ENCODE data around the gene PBXIP1. TPM values are rescaled to one million over a fixed set of nuclear protein-coding genes. Genes with fewer than 3 reads are reported as not detected.
"Not testable (repeated sequence)": the region's sequence is repeated elsewhere in the genome, so short reads cannot be mapped to it uniquely, and the experiment has no call there.

PBXIP1 gene
- total RNA-seq, 4 donors from 2014 or later = 52.5 to 120 (median 97.9) TPM

- H3K36me3 ChIP-seq = peaks cover 0 to 15% (median 0%) of the 10 kb centered on the region in 3 donors
- H3K27ac ChIP-seq = no peak overlapping the region
- peaks cover 0 to 36% (median 13%) of the 10 kb centered on the region in 4 donors for H3K4me1 ChIP-seq
- H3K4me3 ChIP-seq = no peak overlapping the region
- no peak for DNase-seq (ENCODE audit: low spot score in 2 of 2)
- no peaks in the 10 kb centered on the region for H3K9me3 ChIP-seq
- WGBS, 2 donors = 78 to 84% methylated on average over 15 of the region's 15 CpGs
- H3K27me3 ChIP-seq = no peaks in the 10 kb centered on the region
- TF ChIP-seq EP300 (IDR thresholded peaks at IDR 0.05) (no peak), POLR2A (IDR thresholded peaks at IDR 0.05) (no peak)
- TF ChIP-seq, protein P1, sequence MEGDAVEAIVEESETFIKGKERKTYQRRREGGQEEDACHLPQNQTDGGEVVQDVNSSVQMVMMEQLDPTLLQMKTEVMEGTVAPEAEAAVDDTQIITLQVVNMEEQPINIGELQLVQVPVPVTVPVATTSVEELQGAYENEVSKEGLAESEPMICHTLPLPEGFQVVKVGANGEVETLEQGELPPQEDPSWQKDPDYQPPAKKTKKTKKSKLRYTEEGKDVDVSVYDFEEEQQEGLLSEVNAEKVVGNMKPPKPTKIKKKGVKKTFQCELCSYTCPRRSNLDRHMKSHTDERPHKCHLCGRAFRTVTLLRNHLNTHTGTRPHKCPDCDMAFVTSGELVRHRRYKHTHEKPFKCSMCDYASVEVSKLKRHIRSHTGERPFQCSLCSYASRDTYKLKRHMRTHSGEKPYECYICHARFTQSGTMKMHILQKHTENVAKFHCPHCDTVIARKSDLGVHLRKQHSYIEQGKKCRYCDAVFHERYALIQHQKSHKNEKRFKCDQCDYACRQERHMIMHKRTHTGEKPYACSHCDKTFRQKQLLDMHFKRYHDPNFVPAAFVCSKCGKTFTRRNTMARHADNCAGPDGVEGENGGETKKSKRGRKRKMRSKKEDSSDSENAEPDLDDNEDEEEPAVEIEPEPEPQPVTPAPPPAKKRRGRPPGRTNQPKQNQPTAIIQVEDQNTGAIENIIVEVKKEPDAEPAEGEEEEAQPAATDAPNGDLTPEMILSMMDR (IDR thresholded peaks at IDR 0.05) = no peak
Observed at GRCh38 chr1:154996966-154997701, 41.2 kb upstream of the PBXIP1 start.

DNA sequence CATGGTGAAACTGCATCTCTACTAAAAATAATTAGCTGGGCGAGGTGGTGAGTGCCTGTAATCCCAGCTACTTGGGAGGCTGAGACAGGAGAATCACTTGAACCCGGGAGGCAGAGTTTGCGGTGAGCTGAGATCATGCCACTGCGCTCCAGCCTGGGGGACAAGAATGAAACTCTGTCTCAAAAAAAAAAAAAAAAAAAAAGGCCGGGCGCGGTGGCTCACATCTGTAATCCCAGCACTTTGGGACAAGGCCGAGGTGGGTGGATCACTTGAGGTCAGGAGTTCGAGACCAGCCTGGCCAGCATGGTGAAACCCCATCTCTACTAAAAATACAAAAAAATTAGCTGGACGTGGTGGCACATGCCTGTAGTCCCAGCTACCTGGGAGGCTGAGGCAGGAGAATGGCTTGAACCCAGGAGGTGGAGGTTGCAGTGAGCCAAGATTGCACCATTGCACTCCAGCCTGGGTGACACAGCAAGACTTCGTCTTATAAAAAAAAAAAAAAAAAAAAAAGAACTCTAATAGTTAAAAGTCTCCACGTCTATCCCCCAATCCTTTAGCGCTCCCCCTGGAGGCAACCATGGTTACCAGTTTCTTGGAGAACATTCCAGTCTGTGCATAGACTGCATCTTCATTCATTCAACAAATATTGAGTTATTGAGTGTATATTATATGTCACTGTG lies 39.5 kb upstream of the PBXIP1 start:
- WGBS, 2 donors = 54 to 59% methylated on average over 13 of the region's 13 CpGs
- not testable (repeated sequence) for H3K27ac ChIP-seq; DNase-seq (ENCODE audit: low spot score in 2 of 2); H3K4me3 ChIP-seq; H3K9me3 ChIP-seq; H3K27me3 ChIP-seq
- peaks cover 0 to 30% (median 0%) of the 10 kb centered on the region in 3 donors for H3K36me3 ChIP-seq
- H3K4me1 ChIP-seq = peaks cover 0 to 36% (median 13%) of the 10 kb centered on the region in 4 donors
- TF ChIP-seq, protein P1 (IDR thresholded peaks at IDR 0.05) = peak; percentile 11 to 41 (median 31)

GRCh38 chr1:154994591-154994990 lies 38.7 kb upstream of the PBXIP1 start:
- H3K27ac ChIP-seq = no peak overlapping the region
- peaks cover 0 to 38% (median 0%) of the 10 kb centered on the region in 3 donors for H3K36me3 ChIP-seq
- H3K4me3 ChIP-seq = no peak overlapping the region
- H3K27me3 ChIP-seq = no peaks in the 10 kb centered on the region
- H3K4me1 ChIP-seq = peaks cover 0 to 28% (median 7%) of the 10 kb centered on the region in 4 donors
- H3K9me3 ChIP-seq = no peaks in the 10 kb centered on the region
- no peak for DNase-seq (ENCODE audit: low spot score in 2 of 2)
- 65 to 79% methylated on average over 3 of the region's 3 CpGs for WGBS, 2 donors
- TF ChIP-seq, protein P1 (IDR thresholded peaks at IDR 0.05) = no peak
- TF ChIP-seq POLR2A (IDR thresholded peaks at IDR 0.05) (no peak), EP300 (IDR thresholded peaks at IDR 0.05) (no peak)

- 50 to 78% methylated on average over 1 of the region's 1 CpG for WGBS, 2 donors
- no peak overlapping the region for H3K27ac ChIP-seq
- H3K27me3 ChIP-seq = no peaks in the 10 kb centered on the region
- H3K36me3 ChIP-seq = peaks cover 0 to 42% (median 0%) of the 10 kb centered on the region in 3 donors
- no peak for DNase-seq (ENCODE audit: low spot score in 2 of 2)
- no peaks in the 10 kb centered on the region for H3K9me3 ChIP-seq
- TF ChIP-seq, protein P1 (IDR thresholded peaks at IDR 0.05) = no peak
- TF ChIP-seq POLR2A (IDR thresholded peaks at IDR 0.05) (no peak), EP300 (IDR thresholded peaks at IDR 0.05) (no peak)
- no peak overlapping the region for H3K4me3 ChIP-seq
- H3K4me1 ChIP-seq = peaks cover 0 to 24% (median 3%) of the 10 kb centered on the region in 4 donors
Observed at GRCh38 chr1:154994269-154994587, 38.3 kb upstream of the PBXIP1 start.
